Ecto neural progenitor cell (in vitro differentiated cells): ENCODE measurements around the gene COL27A1.
A peak's percentile ranks its signal among the peaks of the same experiment; 100 is the strongest.

Experiments used
- DNase-seq: peaks from one replicate; pipeline ENCODE4 v3.0.0-alpha.2; 2018; ENCODE audit warnings: low spot score

COL27A1 gene

DNA sequence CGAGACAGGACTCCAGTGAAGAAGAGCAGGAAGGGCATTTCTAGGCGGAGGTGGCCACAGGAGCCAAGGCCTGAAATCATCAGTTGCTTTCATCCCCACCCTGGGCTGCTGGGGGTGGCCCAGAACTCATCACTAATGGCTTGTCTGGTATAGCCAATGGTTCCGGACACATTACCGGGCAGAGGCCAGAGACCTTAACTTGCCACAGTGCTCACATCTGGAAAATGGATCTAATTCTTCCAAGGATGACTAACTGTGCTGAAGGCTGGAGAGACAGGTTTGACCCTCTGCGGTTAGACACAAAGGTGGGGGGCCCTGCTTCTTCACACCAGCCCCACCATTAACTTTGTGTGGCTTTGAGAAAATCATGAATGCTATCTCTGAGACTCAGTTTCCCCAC is 6.2 kb upstream of the COL27A1 start:
- no peak for DNase-seq

DNA sequence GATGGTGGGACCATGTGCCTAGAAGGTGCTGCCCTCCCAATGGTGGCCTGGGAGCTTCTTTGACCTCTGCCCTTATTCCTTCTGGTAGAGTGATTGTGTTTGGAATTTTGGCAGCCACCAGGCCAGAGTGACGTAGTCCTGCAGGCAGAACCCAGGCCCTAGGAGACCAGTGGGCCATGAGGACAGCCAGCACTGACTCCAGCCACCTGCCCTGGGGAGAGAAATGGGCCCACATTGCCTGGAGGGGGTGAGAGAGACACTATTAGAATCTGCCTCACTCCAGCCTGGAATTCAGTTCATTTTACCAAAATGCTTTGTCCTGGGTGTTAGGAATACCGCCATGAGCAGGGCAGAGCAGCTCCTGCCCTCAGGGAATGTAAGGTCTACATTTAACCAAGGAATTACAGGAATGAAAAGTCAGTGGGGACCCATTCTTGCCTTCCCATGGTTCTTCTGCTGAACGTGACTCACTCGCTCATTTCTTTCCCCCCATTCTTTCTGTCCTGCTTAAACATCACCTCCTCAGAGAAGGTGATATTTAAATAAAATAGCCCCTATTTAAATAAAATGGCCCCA is 5.5 kb upstream of the COL27A1 start:
- no peak for DNase-seq

DNA sequence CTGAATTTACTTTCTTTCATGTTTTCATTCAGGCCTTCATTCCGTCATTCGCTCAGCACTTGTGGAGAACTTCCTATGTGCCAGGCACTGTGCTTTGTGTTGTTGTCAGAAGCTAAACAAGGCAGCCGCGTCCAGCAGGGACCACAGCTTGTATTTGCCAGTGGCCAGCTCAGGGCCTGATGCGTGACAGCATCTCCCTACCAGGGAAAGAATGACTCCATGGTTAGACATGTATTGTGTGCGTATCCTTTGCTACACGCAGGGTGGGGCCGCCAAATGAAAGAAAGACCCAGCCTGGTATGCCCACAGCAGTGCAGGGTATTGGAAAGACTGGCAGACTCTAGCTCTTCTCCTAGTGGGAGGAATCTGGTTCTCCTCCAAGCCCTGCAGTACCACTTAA is 4.7 kb upstream of the COL27A1 start:
- no peak for DNase-seq

DNA sequence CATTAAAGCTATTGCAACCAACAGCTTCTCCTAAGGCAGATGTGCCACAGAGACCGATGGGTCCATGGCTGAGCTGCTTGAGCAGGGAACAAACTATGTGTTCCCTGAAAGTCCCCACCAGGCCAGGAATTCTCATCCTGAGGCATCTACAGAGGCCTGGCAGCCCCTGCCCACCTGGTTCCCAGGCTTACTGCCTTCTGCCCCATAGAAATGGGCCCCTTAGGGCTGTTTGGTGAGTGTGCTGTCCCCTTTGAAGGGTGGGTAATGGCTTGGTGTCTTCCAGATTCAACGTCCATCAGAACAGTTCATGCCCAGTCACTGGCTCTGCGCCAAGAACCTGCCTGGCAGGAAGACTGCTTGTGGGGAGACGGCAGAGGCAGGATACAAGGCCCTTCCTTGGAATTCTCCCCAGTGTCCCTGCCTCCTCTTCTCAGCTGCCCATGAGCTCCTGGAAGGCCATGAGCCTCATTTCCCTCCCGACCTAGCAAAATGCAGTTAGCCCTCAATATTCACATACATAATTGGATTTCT is 3.8 kb upstream of the COL27A1 start:
- DNase-seq, result no peak

DNA sequence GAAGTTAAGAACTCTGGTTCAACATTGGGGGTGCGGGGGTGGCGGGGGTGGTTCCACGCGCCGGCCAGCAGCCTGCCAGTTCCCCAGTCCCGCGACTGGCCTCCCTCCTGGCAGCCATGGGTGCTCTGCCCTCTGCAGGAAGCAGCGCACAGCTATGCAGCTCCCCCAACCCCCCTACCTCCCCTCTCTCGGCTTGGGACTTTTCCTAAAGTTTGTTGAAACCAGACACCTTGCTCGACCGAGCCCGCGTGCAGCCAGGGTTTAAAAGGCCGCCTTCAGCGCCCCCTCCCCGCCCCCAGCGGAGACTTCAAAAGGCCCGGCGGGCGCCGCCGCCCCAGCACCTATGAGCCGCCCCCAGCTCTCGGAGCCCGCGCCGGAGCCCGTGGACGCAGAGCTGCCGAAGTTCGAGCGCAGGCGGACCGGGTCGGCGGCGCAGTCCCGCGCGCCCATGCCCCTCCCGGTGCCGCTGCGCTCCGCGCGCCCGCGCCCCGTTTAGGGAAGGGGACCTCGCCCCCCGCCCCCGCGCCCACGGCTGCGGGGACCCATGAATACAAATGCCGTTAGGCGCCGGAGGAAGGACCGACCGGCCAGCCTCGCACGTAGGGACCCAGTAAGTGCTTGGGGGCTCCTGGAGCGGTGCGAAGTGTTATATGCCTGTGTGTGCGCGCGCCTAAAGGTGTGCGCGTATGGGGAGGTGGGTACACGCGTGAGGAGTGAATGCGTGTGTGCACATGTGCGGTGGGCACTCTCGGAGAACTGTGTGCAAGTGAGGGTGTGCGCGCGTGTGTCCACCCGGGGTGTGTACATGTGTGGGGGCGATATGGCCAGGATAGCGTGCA is 1.4 kb upstream of the COL27A1 start:
- peak; percentile 83 for DNase-seq

DNA sequence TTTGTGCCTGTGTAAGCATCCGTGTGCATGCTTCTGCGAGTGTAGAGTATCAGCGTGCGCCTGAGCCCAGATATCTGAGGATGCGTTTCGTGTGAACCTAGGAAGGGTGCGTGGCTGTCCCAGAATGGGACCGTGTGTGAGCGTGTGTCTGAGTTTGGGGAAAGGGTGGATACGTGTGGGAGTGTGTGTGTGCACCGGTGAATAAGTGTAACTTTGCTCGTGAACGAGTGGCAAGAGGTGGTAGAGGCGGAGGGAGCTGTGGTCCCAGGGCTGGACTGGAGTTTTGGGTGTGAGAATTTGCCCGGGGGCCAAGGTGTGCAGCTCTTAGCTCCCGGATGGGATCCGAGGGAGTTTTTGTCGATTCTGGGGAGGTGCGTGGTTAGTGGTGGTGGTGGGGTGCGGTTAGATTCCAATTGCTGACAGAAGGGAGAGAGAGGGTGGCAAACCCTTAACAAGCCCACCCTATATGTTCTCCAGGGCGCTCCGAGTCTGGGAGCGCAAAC is 686 bp upstream of the COL27A1 start:
- no peak for DNase-seq

DNA sequence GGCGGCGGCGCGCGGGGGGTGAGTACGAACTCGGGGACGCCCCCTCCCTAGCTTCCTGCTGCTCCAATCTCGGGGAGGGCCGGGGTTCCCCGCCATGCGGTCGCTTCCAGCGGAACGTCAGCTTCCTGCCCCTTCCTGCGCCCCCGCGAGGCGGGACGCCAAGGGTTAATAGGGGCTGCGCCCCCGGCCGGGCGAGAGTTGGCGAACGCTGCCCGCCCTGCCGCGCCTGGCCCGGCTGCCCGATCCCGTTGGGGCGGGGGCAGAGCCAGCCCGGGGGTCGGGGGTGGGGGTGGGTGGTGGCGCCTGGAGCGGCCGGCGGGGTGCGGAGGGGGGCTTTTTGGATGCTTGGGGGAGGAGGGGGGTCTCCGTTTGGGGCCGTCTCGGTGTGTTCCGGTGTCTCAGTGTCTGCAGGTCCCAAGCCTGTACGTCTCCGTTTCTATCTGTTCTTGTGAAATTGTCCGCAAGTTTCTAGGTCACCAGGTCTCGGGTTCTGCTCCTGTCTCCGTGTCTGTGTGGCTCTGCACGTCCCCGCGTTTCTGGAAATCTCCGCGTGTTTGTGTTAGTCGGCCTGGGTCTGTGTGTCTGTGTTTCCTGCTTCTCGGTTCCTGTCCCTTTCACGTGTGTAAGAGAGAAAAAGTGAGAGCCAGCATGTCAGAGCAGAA is 789 bp downstream of the COL27A1 start:
- peak; percentile 71 for DNase-seq

DNA sequence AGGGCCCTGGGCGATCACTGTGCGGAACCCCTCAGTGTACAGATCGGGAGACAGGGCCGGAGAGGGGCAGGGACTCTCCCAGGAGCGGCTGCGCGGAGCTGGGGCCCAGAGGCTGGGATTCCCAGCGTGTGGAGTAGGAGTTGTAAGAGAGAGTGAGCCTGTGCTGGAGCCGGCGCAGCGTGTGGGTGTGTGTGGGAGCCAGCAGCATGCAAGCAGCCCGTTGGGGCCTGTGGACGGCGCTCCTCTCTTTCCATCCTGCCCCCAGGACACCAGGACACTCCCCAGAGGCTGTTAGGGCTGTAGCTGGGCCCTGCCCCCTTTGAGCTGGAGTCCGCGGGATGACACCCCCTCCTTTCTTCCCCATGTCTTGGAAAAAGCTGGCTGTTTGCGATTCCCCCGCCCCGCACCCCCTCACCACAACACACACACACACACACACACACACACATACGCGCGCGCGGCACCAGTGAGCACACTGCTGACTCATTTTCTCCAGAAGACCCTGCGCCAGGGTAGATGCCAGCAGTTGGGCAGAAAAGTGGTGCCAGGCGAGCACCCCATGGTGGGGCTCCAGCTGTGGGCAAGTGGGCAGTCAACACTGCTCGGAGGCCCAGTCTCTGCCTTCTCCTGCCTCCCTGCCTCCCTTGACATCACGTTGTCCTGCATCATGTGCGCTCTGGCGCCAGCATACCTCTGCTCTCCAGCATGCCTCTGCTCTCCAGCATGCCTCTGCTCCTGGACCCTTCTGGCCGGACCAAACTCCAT is 1.5 kb downstream of the COL27A1 start:
- DNase-seq, result peak; percentile 76

DNA sequence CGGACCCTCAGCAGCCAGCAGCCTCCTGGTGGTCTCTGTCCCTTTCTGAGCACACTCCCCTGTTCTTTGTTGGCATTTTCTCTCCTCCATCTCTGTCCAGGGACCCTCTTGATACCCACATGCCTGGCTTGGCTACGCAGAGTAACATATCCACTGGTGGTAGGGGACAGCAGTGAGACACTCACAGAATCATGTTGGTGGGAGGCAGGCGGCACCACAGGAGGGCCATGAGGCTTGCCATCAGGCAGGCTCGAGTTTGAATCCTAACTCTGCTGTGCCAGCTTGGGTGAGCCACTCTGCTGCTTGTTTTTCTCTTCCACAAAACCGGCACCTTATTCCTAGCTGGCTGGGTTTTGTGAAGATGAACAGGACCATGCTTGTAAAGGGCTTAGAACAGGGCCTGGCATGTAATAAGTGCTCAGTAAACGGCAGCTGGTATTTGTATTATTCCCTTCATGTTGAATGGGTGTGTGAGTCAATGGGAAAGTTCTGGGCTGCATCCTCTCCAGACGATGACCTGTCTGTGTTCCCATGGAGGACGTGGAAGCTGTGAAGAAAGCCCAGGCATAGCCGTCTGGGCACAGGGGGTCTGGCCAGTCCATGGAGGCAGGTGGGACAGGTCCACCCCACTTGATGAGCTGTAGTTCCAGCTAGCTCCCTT is 2.3 kb downstream of the COL27A1 start:
- no peak for DNase-seq

DNA sequence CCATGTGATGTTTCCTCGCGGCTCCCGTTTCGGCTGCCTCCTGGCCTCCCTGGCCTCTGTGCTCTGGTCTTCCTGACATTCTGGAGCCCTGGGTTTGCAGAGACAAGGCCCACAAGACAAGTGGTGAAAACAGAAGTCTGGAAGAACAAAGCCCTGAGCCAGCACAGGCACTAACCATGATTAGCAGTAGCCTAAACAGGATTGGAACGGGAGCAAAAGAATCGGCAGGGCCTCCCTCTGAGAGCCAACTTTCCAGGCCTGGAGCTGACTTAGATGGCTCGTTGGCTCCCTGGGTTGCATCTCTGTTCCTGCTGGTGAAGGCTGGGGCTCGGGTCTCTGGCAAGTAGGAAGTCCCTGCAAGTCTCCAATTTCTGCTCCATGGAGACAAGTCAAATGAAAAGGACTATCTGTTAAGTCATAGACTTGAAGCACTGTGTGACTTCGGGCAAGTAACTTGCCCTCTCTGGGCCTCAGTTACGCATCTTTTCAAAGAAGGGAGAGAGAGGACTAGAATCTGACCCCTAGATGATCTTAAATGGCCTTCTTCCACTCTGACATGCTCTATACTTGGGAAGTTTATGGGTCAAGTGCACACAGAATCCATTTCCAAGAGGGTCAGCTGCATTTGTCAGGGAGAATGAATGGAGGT is 3.3 kb downstream of the COL27A1 start:
- DNase-seq, result no peak

DNA sequence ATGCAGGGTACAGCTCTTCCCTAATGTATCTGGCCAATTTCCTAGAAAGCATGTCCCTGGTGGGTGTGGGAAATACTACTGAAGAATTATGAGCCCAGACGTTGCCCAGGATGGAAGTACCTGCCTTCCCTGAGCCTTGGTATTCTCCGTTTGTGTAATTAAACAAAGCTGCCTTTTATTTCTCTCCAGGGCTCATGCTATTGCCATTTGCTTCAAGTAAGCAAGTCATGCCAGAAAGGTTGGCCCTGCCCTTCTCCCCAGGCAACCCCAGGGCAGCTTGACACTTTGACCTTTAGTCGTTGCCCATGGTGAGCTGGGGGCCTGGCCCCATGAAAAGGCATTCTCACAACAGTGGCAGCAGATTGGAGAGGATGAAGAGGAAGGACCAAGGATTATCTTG is 4.4 kb downstream of the COL27A1 start:
- no peak for DNase-seq

DNA sequence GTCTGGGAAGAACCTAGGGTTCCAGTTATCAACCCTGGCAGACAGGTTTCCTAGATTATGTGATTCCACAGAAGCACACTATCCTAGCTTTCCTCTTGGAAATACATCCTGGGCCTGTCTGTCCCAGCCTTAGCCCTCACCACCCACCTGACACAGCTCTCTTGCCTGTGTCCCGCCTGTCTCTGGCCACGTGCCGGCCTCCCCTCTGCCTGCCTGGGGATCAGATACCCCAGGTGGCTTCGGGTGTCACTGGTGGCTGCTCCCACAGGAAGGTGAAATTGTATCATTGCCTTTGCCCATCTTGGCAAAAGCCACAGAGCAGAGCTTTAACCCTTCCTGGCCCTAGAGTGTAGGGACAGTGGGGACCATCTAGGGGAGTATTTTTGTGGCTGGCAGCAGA is 6.2 kb downstream of the COL27A1 start:
- DNase-seq, result no peak

DNA sequence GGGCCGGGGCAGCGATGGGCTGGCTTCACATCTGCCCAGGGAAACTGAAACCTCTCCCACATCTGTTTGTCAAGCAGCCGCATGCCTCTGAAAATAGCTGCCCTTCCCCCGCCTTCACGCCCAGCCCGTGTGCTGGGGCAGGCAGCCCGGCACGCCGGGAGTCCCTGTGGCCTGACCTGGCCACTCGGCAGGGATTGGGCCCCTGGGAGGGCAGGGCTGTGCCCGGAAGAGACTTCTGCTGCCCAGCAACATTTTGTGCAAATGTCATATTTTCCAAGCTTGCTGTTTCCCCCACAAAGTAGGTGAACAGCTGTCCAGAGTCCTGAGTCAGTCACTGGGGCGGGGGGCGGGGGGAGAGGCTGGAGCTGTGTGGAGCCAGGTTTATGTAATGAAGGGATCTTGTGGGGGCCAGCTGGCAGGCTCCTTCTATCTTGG is 8.2 kb downstream of the COL27A1 start:
- peak; percentile 68 for DNase-seq

DNA sequence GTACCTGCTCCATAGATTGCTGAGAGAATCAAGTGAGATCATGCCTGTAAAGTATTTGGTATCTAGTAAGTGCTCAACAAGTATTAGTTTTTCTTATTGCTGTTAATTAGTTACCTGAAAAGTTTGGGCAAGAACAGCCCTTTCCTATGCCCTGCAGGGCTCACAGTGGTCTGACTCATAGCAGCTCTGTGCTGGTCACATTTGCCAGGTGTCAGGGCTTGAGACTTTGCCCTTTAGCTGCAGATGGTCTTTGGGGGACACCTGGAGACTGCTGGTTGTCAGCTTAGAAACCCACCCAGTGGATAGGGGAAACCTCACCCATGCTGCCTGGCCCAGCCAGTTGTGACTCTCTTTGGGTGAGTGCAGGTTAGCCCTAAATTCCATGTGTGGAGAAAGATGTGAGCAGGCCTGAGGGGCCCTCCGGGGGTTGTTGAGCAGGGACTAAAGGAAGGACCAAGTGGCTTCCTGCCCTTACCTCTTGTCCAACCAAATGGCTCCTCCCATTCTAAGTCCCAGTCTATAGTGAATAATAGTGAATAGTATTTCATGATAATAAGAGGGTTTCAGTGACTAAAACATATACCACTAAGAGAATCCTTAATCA is 9.0 kb downstream of the COL27A1 start:
- no peak for DNase-seq

DNA sequence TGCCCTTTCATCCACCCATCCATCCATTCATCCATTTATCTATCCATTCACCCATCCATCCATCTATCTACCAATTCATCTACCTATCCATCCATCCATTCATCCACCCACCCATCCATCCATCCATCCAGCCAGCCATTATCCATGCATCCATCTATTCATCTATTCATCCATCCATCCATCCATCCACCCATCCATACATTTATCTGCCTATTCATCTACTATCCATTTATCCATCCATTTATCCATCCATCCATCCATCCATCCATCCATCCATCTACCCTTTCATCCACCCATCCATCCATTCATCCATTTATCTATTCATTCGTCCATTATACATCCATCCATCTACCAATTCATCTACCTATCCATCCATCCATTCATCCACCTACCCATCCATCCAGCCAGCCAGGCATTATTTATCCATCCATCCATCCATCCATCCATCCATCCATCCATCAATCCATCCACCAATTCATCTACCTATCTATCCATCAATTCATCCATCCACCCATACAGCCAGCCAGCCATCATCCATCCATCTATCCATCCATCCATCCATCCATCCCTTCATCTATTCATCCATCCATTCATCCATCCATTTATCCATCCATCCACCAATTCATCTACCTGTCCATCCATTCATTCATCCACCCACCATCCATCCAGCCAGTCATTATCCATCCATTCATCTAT is 10.2 kb downstream of the COL27A1 start:
- no peak for DNase-seq

DNA sequence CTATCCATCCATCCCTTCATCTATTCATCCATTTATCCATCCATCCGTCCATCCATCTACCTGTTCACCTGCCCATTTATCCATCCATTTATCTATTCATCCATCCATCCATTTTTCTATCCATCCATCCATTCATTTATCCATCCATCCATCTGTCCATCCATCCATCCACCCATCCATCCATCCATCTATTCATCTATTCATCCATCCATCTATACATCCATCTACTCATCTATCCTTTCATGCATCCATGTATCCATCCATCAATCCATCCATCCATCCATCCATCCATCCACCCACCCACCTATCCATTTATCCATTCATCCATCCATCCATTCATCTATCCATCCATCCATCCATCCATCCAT is 10.8 kb downstream of the COL27A1 start:
- no peak for DNase-seq

DNA sequence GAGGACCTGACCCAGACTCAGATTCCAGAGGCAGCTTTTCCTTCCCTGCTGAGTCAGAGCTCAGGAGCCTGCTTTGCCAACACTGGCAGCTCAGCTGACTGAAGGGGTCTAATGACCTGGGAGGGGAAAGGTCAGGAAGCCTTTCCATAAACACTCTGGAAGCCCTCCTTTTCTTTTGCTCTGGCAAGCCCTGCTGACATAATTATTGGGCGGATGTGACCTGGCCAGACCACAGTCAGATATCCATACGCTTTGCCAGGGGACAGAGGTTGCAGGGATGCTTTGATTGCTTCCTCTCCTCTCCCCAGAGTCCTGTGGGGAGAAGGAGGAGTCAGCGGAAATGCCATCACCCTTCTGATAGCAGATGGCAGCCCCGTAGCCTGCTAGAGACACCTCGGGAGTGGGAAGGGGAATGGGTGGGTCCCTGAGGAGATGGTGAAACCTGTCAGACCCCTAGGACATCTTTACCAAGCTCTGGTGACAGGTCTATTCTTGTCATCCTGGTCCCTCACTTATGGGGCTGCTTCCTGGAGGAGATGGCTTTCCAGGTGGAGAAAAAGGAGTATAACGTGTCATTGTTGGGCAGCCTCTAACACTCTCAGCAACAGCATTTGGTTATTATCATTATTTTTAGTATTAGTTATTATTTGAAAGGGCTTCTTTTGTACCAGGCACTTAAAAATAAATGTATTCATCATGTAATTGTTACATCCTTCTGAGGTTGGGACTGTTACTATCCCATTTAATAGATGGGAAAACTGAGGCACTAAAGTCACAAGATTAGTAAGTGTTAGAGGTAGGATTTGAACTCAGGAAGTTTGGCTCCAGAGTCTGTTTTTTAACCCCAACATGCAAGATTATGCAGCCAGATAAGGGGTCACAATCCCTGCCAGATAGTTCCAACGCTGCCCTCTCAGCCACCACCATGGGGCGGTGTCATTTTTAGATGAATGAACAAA is 11.6 kb downstream of the COL27A1 start:
- no peak for DNase-seq

DNA sequence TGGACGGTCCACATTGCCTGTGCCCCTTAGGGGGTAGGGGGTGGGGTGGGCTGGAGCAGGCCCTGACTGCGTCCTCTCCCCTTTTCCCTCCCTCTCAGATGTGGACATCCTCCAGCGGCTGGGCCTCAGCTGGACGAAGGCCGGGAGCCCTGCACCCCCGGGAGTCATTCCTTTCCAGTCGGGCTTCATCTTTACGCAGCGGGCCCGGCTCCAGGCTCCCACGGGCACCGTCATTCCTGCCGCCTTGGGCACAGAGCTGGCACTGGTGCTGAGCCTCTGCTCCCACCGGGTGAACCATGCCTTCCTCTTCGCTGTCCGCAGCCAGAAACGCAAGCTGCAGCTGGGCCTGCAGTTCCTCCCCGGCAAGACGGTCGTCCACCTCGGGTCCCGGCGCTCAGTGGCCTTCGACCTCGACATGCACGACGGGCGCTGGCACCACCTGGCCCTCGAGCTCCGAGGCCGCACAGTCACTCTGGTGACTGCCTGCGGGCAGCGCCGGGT is 12.3 kb downstream of the COL27A1 start:
- DNase-seq, result no peak
